AG08396 (cell line): ENCODE results near the gene FNDC3B.

Source experiments
- DNase-seq: peaks from one replicate; pipeline ENCODE4 v3.0.0; 2012; ENCODE audit warnings: low spot score, mixed read lengths

The FNDC3B gene

DNA sequence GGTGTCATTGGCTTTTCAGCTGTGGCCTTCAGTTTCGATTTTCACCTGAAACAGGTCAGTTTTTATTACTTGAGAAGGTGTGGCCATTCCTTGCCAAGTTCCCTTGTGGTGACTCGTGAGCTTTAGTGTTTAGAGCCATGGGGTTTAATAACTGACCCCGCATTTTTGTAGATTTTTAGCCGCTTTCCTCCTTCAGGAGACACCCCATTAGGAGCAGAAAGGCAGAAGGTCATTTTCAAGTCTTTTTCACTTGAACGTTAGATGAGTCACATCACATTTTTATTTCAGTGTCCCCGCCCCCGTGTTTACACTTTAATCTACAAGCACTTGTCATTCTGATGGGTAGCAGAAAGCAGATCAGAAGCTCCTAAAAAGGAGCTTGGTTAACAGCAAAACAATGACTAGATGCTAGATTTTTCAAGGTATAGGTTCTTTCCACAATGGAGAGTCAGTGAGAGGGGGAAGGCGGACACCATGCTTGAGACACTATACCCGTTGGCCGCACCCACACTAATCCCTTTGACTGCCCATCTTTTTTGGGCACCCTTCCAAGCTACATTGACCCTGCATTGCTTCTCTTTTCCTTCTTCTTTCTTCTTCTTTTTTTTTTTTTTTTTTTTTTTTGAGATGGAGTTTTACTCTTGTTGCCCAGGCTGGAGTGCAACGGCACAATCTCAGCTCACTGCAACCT lies 276.2 kb downstream of the FNDC3B start:
- DNase-seq: peak; percentile 39

DNA sequence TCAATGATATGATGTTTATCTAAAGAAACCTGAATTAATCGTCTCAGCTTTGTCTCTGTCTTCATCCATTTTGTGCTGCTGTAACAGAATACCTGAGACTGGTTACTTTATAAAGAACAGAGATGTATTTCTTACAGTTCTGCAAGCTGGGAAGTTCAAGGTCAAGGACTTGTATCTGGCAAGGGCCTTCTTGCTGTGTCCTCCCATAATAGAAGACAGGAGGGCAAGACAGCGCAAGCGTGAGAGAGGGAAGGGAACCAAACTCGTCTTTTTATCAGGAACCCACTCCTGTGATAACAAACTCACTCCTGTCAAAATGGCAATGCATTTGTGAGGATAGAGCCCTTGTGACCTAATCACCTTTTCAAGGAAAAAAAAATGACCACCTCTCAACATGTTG lies 277.4 kb downstream of the FNDC3B start:
- DNase-seq: no peak

DNA sequence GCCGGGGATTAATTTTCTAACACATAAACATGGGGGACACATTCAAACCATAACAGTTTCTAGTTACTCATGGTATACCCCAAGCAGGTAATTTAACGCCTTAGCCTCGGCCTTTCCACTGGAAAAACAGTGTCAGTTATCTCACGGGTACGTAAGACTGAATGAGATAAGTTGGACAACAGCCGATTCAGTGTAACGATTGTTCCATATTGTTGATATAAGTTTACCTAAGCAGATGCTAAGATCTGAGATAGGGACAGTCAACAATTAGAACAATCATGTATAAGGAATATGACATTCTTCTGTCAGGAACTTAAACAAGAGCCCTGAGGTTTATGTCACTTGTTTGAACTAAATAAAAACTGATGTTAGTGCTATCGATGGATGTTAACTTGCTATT lies 278.1 kb downstream of the FNDC3B start:
- DNase-seq: no peak

DNA sequence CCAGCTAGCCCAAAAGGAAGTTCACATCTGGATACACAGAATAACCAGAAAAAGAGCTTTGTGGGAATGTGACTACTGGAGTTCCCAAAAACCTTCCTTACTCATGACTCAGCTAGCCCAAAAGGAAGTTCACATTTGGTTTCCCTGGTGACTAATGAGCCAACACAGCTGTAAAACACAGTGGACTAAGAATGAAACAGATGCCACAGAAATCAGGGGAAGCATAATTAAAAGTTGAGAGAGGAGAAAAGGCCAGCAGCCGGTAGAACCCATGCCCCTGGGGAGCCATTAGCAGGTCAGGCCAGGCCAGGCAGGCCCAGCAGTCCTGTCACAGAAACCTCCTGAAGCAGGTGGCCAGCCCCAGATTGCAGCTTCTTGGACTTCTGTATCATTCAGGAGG lies 278.6 kb downstream of the FNDC3B start:
- peak; percentile 76 for DNase-seq

DNA sequence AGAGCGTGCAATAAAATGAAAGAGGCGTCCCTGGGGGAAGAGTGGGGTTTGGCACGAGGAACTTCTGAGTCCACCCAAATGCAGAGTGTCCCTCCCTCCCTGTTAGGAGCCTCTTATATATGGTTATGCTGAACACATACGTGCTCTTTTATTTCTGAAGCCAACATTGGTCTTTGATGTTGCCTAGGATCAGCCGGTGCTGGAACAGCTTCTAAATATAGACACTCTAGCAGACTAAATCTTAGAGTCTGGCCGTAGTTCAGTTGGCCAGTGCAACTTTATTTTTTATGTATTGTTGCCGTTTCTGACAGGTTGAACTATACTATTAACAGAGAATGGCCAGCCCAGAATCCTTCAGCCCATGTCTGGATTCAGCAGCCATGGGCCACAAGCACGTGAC lies 280.2 kb downstream of the FNDC3B start:
- DNase-seq: no peak

DNA sequence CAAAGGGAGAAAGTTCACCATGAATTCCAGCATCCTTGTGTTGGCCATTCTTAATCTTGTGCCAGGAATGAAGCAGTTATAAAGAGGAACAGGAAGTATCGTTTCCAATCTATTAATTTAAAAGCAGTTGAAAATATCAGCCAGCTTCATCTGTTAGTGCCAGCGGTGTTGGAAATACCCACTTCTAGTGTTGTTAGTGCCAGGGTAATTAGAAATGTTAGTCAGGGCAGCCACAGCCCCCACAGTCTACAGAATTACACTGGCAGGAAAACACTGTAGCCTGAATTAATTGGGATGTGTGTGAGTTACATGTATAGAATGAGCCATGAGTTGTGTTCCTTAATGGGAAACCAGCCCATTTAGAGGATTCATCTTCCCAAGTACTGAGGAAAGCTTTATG lies 281.1 kb downstream of the FNDC3B start:
- no peak for DNase-seq

DNA sequence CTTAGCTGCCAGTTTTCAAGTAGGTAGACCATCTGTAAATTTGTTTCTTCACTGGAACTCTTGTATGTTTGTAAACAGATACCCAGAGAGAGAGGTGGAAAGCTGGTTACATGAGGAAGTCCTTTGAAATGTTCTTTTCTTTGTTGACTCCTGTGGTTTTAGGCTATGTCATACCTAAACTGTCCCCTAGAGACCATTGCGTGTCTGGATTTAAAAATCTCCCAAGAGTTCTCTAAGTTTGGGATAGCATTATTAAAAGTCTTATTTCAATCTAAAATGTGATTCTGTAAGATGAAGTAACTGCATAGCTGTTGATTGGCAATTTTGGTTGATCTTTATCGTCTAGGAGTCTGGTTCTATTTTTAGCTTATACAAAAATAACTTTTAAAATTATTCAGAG lies 281.7 kb downstream of the FNDC3B start:
- DNase-seq: no peak

DNA sequence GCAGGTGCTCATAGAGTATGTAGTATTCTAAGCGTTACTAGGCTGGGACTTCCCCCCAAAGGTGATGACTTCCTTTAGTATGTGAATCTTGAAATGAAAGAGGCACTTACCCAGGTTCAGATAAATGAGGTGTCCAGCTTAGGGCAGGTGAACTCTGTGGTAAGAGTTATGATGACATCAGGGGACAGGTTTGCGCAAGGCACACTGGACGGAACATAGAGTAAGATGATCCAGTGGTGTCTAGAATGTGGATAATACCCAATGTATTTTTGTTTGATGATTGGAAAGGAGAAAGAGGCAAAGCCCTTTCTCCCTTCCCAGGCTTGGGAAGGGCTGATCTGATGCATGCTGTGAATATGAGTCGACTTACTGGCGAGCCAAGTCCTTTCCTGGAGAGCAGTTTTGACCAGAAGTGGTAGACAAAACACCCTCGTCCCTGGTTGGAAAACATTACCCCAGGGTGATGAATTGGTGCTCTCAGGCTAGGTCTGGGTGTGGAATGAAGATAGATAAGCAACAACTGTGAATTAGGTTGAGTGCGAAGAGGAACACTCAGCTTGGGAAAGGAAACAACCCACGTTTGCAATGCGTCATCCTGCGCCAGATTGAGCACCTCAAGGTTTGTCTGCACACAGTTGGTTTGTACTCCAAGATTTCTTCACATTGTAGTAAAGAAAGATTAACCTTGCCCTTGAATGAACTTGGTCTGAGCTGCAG lies 284.7 kb downstream of the FNDC3B start:
- no peak for DNase-seq

DNA sequence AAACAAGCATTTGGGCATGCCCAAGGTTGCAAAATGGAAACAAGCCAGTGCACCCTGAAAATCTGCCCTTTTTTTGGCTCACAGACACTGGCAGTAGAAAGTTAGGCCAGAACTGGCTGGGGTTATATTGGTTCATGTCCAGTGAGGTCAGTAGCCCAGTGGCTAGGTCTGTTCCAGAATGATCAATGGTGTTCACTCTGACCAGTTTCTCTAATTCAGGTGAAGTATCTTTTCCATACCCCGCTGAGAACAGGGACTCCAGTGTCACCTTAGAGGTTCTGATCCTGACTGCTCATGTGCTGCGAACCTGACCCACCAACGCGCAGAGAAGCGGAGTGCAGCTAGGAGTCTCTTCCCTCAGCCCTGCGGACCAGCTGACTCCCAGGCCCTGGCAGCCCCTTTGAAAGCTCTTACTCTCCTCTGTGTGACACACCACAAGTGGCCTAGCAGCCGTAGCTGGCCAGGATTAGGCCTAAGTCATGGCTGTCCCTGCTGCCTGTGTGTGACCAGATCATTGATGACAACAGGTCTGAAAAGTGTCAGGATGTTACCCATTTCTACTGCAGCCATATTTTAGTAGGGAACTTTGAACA lies 285.3 kb downstream of the FNDC3B start:
- no peak for DNase-seq

DNA sequence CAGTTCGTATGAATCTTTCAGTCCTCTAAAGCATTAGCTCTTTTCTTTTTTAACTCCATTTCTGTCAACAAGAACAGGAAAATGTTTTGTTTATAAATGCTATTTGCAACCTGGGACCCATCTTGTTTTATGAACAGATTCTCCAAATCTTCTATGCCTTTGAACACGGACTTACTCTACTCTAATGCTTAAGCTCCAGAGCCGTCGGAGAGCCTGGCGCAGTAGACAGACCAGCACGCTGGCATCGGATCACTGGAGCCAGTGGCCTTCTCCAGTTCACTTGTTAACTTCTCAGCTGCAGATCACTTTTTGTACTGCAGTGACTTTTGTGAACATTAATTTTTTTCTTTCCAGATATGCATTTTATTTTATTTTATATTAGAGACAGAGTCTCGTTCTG lies 286.1 kb downstream of the FNDC3B start:
- no peak for DNase-seq

DNA sequence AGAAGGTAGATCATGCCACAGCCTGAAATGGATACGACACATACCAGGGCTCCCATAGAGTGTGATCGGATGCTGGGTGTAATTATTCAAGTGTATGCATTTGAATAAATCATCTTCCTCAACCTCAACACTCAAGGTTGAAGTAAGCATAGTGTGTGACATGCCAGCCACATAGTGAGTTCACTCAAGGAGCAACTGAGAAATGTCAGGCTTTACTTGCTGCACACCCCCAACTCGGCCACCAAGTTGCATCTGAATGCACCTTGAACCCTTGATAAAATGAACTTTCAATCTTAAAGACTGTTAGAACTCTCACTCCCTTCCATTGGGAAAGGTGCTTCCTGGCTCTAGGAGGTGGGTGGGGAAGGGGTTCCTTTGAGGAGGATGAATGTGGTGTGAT lies 287.6 kb downstream of the FNDC3B start:
- DNase-seq: no peak

DNA sequence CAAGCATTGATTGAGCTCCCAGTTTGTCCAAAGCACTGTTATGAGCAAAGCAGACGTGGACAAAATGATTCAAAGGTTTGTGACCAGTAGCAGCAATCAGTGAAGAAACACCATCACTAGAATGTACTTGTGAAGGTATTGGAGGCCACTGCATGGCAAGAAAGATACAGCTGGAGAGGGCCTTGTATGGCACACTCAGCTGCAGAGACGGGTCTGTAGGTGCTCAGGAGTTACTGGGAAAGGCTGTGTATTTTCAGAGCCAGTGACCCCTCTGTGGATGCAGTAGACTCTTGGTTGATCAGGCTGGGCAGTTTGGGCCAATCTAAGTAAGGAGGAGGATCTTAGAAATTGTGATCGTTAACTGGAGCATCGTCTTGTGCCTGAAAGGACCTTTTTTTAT lies 288.9 kb downstream of the FNDC3B start:
- no peak for DNase-seq

DNA sequence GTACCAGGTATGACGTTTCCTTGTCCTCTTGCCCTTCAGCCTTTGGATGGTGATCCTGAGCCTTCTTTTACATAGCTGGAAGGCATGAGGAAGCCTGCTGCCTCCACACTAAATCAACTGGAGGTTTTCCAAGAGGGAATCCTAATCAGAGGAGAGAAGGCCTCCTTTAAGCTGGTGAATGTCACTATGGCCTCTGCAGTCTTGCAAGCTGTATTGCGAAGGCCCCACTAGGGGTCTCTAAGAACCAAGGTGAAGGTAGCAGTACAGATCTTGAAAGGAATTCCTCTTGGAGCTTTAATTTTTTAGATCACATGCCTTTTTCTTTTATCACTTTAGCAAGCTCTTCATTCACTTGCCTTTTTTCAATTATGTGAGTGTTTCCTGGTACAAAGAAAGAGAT lies 289.7 kb downstream of the FNDC3B start:
- no peak for DNase-seq

DNA sequence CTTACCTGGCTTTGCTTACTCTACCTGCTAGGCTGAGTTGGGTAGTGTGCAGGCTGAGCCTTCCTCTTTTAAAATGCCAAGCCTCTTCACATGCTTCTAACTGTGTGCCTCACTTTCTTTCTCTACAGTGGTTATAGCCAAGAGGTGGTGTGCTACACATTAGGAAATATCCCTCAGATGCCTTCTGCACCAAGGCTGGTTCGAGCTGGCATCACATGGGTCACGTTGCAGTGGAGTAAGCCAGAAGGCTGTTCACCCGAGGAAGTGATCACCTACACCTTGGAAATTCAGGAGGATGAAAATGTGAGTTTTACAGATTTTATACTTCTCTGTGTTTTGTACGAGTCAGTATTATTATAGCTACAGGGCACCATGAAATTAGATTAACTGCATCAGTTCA lies 291.0 kb downstream of the FNDC3B start:
- DNase-seq: no peak

DNA sequence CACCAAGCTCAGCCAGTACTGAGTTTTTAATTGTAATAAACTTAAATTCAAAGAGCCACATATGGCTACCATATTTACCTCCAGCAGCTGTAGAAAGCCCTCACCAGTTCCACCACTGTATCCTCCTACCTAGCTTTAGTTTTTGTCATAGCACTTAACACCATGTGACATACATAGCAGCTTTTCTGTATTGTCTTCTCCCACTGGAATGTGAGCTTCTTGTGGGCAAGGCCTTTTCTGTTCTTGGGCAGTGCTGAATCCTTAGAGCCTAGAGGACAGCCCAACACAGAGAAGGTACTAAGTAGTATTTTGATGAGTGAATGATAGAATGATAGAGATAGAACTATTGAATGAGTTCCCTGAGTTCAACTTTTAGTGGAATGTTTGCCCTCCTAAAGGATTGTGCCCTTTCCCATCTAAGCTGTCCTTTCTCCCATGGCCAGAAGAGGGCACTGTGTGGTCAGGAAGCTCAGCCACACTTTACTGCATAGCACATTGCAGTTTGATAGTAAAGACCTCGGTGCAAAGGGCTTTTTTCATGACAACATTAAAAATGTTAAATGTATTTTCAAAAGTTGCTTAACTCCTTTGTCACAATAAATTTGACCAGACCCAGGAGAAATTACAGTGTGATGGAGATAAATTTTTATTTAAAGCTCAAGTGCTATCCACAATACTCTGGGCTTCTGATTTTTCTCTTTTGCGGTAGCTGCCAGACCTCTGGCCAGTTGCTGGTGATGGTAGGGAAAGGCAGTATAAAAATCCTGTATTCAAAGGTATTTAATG lies 293.1 kb downstream of the FNDC3B start:
- DNase-seq: peak; percentile 53

DNA sequence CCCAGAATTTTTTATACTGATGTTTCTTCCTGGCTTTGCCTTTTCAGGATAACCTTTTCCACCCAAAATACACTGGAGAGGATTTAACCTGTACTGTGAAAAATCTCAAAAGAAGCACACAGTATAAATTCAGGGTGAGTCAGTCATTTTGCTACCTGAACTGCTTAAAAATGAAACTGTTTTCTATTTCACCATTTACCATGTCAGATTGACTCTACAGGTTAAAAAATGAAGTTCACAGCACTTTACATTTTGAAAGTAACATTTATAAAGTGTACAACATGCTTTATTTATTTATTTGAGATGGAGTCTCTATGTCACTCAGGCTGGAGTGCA lies 293.6 kb downstream of the FNDC3B start:
- no peak for DNase-seq

DNA sequence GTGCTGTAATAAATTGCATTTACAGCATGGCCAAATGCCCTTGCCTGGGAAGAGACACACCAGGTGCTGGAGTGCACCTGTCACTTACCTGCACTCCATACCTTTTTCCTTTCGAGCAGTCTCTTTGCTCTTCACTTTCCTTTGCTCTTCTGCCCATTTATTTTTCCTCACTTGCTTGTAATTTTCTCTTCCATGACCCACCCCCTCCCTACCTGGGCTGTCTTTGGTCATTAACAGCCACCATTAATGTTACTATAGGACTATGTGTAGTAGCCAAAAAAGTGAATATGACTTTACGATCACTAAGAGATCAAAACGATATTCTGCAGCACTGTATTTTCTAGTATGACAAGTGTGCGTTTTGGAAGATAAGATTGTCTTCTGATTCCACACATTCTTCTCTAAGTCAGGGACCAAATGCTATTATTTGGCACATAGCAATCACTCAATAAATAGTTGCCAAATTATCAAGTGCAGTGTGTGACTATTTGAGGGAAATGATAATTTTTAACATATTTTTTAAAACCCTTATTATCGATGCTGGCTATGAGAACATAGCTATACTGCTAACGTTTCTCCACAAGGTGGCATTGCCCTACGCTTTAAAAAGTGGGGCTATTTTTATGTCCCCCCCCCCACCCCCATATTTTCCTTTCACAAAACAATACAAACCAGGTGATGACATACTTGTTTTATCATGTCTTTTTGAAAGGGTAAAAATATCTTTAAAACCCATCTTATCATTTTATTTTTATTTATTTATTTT lies 294.5 kb downstream of the FNDC3B start:
- DNase-seq: no peak

DNA sequence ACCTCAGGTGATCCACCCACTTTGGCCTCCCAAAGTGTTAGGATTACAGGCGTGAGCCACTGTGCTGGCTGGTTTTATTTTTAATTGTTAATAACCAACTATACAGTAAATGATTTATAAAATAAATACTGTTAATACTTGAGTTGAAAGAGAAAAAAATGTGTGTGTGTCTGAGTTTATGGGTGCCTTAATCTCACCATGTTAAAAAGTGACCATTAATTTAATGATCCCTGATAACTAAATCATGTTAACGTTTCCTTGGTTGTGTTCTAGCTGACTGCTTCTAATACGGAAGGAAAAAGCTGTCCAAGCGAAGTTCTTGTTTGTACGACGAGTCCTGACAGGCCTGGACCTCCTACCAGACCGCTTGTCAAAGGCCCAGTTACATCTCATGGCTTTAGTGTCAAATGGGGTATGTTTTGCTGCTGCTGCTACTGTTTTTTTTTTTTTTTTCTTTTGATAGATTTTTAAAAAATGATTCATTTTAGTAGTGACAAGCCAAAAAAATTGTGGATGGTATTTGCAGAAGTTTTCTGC lies 295.4 kb downstream of the FNDC3B start:
- DNase-seq: no peak

DNA sequence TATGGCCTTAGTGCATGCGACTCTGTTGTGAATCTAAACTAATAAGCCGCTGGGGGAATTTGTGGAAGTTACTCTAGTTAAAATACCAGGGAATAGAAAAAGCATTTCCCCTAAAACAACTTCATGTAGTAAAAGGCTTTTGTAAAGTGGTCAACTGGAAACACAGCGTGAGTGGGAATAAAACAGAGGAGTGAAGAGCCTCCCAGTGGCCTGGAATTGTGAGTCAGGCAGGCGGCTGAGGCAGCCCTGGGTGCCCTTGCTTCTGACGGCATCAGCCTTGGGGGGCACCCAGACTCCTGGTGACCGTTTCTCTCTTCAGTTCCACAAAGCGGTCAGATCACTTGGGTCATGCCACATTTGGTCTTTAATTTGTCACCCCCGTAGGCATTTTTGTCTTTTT lies 300.5 kb downstream of the FNDC3B start:
- no peak for DNase-seq

DNA sequence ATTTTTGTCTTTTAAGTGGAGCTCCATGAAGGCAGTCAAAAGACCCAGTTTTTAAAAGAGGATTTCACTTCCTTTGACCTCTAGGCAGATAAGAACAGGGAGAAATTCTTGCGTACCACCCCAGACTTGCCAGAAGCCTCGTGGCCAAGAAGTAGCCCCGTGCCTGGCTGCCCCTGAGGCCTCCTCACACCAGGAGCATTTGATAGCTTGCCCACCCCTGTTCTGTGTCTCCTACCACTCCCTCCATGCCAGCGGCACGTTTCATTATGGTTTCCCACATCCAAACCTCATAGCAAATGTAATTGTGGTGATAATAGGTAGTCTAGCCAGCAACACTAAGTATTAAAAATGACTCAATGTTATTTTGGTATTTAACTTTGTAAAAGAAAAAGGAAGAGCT lies 301.2 kb downstream of the FNDC3B start:
- DNase-seq: no peak

DNA sequence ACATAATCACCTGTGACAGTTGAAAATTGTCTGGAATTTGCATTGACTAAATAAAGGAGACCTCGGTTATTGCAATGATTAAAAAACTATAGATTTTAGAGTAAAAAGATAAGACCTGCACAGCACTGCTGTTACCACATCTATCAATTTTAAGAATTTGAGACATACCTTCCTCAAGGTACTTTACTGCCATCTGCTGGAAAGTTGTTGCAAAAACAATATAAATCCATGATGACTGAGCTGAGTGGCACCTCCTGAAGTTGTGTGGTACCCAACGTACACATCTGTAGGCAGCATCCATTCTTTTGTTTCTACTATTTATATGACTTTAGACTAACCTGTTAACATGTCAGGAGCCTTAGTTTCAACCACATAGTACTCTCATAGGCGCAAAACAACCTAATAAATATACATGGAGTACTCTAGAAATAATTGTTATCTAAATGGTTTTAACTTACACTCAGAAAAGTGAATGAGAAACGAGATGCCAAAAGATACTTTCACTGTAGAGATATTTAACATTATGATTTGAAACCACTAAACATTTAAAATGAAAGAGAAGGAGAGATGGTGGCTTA lies 302.2 kb downstream of the FNDC3B start:
- peak; percentile 26 for DNase-seq
